AG09319 (cell line): ENCODE data around the gene ZZZ3.
A peak's percentile ranks its signal among the peaks of the same experiment; 100 is the strongest.

ENCODE experiments used
- DNase-seq: peaks from one replicate; pipeline ENCODE4 v3.0.0-alpha.2; 2010; ENCODE audit warnings: low read depth; ENCODE audit errors: extremely low read depth
- CTCF ChIP-seq: IDR thresholded peaks from 2 replicates; pipeline ENCODE4 v1.5.1; 2011; ENCODE audit warnings: low read depth, mild to moderate bottlenecking, inconsistent platforms, low read length, moderate library complexity

The ZZZ3 gene

GRCh38 chr1:77682460-77683159 is at the start of gene ZZZ3:
ZZZ3 (minus strand) TSS chr1:77682658; CDS start chr1:77633354, 49,304 bp downstream.
- peak; percentile 87 for DNase-seq
- TF ChIP-seq CTCF, result no peak

GRCh38 chr1:77732090-77732489 is 49.6 kb upstream of the ZZZ3 start:
- no peak for DNase-seq
- TF ChIP-seq CTCF, result no peak

DNA sequence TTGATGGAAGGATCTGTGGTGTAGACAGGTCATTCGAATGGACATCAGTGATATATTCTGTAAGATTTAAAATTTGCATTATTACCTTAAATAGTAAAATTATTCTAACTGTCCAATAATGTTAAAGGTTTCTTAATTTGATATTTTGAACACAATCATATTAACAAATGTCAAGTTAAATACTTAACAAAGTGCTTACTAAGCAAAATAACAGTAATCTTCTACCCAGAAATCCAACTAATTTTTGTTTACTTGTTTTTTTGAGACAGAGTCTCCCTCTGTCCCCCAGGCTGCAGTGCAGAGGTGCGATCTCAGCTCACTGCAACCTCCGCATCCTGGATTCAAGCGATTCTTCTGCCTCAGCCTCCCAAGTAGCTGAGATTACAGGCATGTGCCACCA is 43.2 kb upstream of the ZZZ3 start:
- no peak for TF ChIP-seq CTCF
- no peak for DNase-seq

DNA sequence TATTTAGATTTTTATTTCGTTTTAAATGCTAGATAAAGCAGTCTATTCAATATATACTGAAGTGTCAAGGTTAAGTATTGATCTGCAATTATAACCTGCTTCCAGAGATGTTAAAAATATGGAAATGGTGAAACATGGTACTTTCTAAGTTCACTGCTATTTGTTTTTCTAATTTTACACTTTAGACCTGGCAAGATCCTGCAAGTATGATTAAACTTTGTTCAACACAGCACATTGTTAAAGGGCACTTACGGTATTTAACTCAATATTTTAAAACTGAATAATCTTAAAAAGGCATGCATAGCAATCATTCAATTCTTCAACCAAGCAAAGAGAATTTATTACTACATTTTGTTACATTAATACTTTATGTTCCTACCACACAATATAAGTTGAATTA is 35.7 kb upstream of the ZZZ3 start:
- no peak for TF ChIP-seq CTCF
- DNase-seq, result no peak

GRCh38 chr1:77716065-77716464 is 33.6 kb upstream of the ZZZ3 start:
- DNase-seq, result no peak
- no peak for TF ChIP-seq CTCF

- DNase-seq, result no peak
- TF ChIP-seq CTCF, result no peak
Measured at GRCh38 chr1:77709727-77710126, 27.3 kb upstream of the ZZZ3 start.

DNA sequence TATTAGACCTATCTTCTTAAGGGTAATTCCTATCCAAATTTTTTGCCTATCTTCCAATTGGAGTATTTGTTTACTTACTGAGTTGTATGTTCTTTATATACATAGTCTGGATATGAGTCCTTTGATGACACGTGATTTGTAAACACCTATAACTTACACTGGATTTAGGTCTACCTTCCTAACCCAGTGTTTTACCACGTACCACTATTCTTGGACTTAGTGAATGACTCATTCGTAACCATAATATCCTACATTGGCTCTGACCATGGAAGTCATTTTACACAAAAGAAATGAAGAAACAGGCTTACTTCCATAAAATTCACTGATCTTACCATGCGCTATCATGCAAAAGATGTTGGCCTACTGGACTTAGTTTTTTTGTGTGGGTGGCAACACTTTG is 23.9 kb upstream of the ZZZ3 start:
- DNase-seq, result no peak
- TF ChIP-seq CTCF, result no peak
